ENCODE measurements around the gene CIAO3.
A peak's percentile ranks its signal among the peaks of the same experiment; 100 is the strongest.

CIAO3 gene

GRCh38 chr16:729768-730665 is 10.8 kb downstream of the CIAO3 start:
- peak overlapping the region; percentile 99 for H3K27ac ChIP-seq
- TF ChIP-seq CTCF (IDR thresholded peaks at IDR 0.05), result no peak
- TF ChIP-seq ZFX (IDR thresholded peaks at IDR 0.05; ENCODE audit: borderline replicate concordance), result no peak

DNA sequence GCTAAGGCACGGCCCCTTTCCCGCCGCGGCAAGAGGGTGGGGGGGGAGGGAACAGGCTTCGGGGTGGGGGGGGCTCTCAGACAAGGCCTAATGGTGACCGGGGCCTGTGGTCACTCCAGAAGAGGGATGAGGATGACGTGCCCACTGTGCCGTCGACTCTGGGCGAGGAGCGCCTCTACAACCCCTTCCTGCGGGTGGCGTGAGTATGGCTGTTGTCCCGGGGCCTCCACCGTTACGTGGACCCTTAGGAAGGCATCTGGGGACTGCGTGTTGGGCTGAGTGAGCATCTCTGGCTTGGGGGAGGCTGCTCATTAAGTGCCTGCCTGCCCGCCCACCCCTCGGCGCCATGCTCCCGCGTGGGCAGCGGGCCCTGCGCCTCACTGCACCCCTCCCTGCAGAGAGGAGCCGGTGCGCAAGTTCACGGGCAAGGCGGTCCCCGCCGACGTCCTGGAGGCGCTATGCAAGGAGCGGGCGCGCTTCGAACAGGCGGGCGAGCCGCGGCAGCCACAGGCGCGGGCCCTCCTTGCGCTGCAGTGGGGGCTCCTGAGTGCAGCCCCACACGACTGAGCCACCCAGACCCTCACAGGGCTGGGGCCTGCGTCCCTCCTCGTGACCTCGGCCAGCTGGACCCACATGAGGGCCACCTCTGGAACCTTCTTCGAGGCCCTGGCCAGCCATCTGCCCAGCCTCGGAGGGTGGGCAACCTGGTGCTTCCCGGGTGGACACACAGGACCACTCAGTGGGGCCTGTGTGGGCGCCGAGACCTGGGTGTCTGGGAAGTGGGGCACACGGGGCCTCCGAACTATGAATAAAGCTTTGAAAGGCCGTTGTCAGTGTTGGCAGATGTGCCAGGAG is 11.7 kb downstream of the CIAO3 start:
- peak overlapping the region; percentile 99 for H3K27ac ChIP-seq

GRCh38 chr16:728131-728889 is 12.5 kb downstream of the CIAO3 start:
- TF ChIP-seq ZFX (IDR thresholded peaks at IDR 0.05; ENCODE audit: borderline replicate concordance) (no peak), CTCF (IDR thresholded peaks at IDR 0.05) (no peak)
- peak overlapping the region; percentile 99 for H3K27ac ChIP-seq

More for the DNA sequence above, 11.7 kb downstream of the CIAO3 start:
- TF ChIP-seq ZFX (IDR thresholded peaks at IDR 0.05; ENCODE audit: borderline replicate concordance) (no peak), CTCF (IDR thresholded peaks at IDR 0.05) (no peak)

DNA sequence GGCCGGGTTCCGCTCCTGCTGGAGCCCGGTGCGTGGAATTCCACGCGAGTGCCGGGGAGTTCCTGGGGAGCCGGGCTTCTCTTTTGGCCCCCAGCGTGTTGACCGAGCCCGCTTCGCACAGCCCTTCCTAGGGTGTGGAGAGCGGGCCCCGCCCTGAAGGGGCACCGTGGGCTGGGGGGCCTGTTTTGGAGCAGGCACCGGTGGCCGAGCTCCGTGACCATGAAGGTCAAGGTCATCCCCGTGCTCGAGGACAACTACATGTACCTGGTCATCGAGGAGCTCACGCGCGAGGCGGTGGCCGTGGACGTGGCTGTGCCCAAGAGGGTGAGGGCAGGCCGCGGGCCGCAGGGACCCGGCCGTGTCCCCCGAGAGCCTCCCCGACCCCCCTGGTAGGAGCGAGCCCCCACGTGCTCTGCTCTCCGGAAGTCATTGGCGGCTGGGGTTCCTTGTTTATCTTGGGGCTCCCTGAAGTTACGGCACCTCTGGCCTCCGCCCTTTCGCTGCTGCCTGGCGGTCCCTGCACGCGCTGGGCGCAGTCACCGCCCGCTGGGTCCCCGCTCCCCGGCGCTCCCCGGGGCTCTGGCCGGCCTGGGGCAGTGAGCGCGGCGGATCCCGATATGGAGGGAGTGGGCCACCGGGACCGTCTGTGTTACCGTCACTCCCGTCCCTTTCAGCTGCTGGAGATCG is 13.4 kb downstream of the CIAO3 start:
- H3K27ac ChIP-seq, result peak overlapping the region; percentile 99
- no peak for TF ChIP-seq ZFX (IDR thresholded peaks at IDR 0.05; ENCODE audit: borderline replicate concordance)
- no peak for TF ChIP-seq CTCF (IDR thresholded peaks at IDR 0.05)

GRCh38 chr16:726438-727290 is 14.1 kb downstream of the CIAO3 start, which contains the start of the genes CCDC78 and HAGHL:
CCDC78 (minus strand) TSS chr16:726443; CDS start chr16:726367, 76 bp downstream.
HAGHL (plus strand) TSS chr16:727106; CDS start chr16:727510, 404 bp downstream.
- TF ChIP-seq CTCF (IDR thresholded peaks at IDR 0.05) (0 out of 2 replicates have a peak, but pooled peaks have one; percentile 7), ZFX (IDR thresholded peaks at IDR 0.05; ENCODE audit: borderline replicate concordance) (no peak)
- peak within 1 kb of the TSS; percentile 99 for H3K27ac ChIP-seq

GRCh38 chr16:726188-726437 is 14.7 kb downstream of the CIAO3 start:
- peak overlapping the region; percentile 99 for H3K27ac ChIP-seq
- TF ChIP-seq CTCF (IDR thresholded peaks at IDR 0.05) (no peak), ZFX (IDR thresholded peaks at IDR 0.05; ENCODE audit: borderline replicate concordance) (no peak)

All from 22Rv1 (cell line).